Esophagus squamous epithelium (tissue), 5 donors: ENCODE measurements around the gene BLMH. TPM values are rescaled to one million over a fixed set of nuclear protein-coding genes. Genes with fewer than 3 reads are reported as not detected.

ENCODE experiments used
- DNase-seq: peaks from one replicate; lab custom pipeline; 2025; lab: John Stamatoyannopoulos, UW
- H3K27ac ChIP-seq, 4 donors: fragments of 200-600 bp; sonication (generic); one replicate each; pipeline ENCODE4 v1.5.1; 2016 to 2019; ENCODE audit warnings: mild to moderate bottlenecking in 1 of 4
- H3K27me3 ChIP-seq, 4 donors: fragments of 200-600 bp; sonication (generic); 1 replicate in 3 of 4; 2 replicates in 1 of 4; pipeline versions ENCODE4 v1.5.1 to v1.6.0; 2017 to 2021; ENCODE audit warnings: antibody characterized with exemption in 1 of 4
- H3K36me3 ChIP-seq, 3 donors: fragments of 200-600 bp; sonication (generic); one replicate each; pipeline ENCODE4 v1.5.1; 2016 to 2019
- H3K4me1 ChIP-seq, 3 donors: fragments of 200-600 bp; sonication (generic); one replicate each; pipeline ENCODE4 v1.5.1; 2017 to 2019
- H3K4me3 ChIP-seq, 4 donors: fragments of 200-600 bp; sonication (generic); 1 replicate in 3 of 4; 2 replicates in 1 of 4; pipeline ENCODE4 v1.5.1; 2016 to 2019; ENCODE audit warnings: mild to moderate bottlenecking in 2 of 4, moderate library complexity in 1 of 4
- H3K9me3 ChIP-seq, 3 donors: fragments of 200-600 bp; sonication (generic); one replicate each; pipeline ENCODE4 v1.5.1; 2016 to 2019
- CTCF ChIP-seq, 6 experiments: fragments of 450-650 bp in 4 of 6; fragments of 200-600 bp in 2 of 6; sonication (generic) in 2 of 6; IDR thresholded peaks; one replicate each; pipeline ENCODE4 v1.5.1; 2016 to 2019; ENCODE audit warnings: antibody characterized with exemption in 6 of 6, mild to moderate bottlenecking in 4 of 6, moderate library complexity in 4 of 6
- POLR2A ChIP-seq, 4 donors: fragments of 450-650 bp; IDR thresholded peaks; one replicate each; pipeline ENCODE4 v1.6.1; 2017; ENCODE audit warnings: antibody characterized with exemption in 4 of 4, mild to moderate bottlenecking in 4 of 4, moderate library complexity in 3 of 4
- WGBS, 2 donors: methylation state at CpG; one replicate each; pipeline ENCODE4 v1.1.5; 2018; 5-methylcytosine and 5-hydroxymethylcytosine counted together
- intact Hi-C: fragments of 100-400 bp; cut with DNase I; formaldehyde crosslinking; loops from one replicate; pipeline ENCODE4 v1.15.0; 2022
- total RNA-seq, 4 donors: library from RNA; depleted of rRNA; stranded (reverse); fragments of >200 nt; gene quantifications; one replicate each; pipeline ENCODE4 v1.1.0, GENCODE V29; 2016
- donor health status: DM: yes; HTN: yes; CAD: no.

The BLMH gene
- total RNA-seq, 4 donors from 2014 or later: 18.4 to 41.4 (median 28.4) TPM

GRCh38 chr17:30212750-30213149 is 79.0 kb downstream of the BLMH start:
- WGBS, 2 donors: 73 to 94% methylated on average over 4 to 9 of the region's 11 CpGs
- H3K4me3 ChIP-seq: no peak overlapping the region
- H3K4me1 ChIP-seq: no peaks in the 10 kb centered on the region
- H3K36me3 ChIP-seq: peaks cover 0 to 6% (median 0%) of the 10 kb centered on the region in 3 donors
- no peaks in the 10 kb centered on the region for H3K27me3 ChIP-seq
- H3K9me3 ChIP-seq: no peaks in the 10 kb centered on the region
- intact Hi-C loops: no loop called here
- no peak for DNase-seq
- TF ChIP-seq CTCF (IDR thresholded peaks at IDR 0.05) (no peak), POLR2A (IDR thresholded peaks at IDR 0.05) (no peak)
- no peak overlapping the region for H3K27ac ChIP-seq

- TF ChIP-seq CTCF (IDR thresholded peaks at IDR 0.05): no peak
- TF ChIP-seq POLR2A (IDR thresholded peaks at IDR 0.05): no peak
- WGBS, 2 donors: 87 to 96% methylated on average over 5 to 6 of the region's 6 CpGs
- Histone ChIP-seq H3K36me3 (peaks cover 0 to 3% (median 0%) of the 10 kb centered on the region in 3 donors), H3K4me3 (no peak overlapping the region), H3K27ac (no peak overlapping the region), H3K4me1 (no peaks in the 10 kb centered on the region), H3K9me3 (no peaks in the 10 kb centered on the region), H3K27me3 (no peaks in the 10 kb centered on the region)
- intact Hi-C loops: no loop called here
- DNase-seq: no peak
Measured at GRCh38 chr17:30211371-30211770, 80.4 kb downstream of the BLMH start.

- Histone ChIP-seq H3K9me3 (no peaks in the 10 kb centered on the region), H3K36me3 (peaks cover 0 to 3% (median 0%) of the 10 kb centered on the region in 3 donors), H3K4me3 (no peak overlapping the region), H3K27ac (no peak overlapping the region), H3K27me3 (peaks cover 0 to 3% (median 0%) of the 10 kb centered on the region in 4 donors), H3K4me1 (no peaks in the 10 kb centered on the region)
- DNase-seq: no peak
- intact Hi-C loops: no loop called here
- TF ChIP-seq POLR2A (IDR thresholded peaks at IDR 0.05) (no peak), CTCF (IDR thresholded peaks at IDR 0.05) (no peak)
- 83 to 97% methylated on average over 2 to 8 of the region's 10 CpGs for WGBS, 2 donors
Measured at GRCh38 chr17:30210901-30211300, 80.8 kb downstream of the BLMH start.

GRCh38 chr17:30210366-30210765 is 81.4 kb downstream of the BLMH start:
- H3K27me3 ChIP-seq: peaks cover 0 to 8% (median 0%) of the 10 kb centered on the region in 4 donors
- H3K4me3 ChIP-seq: no peak overlapping the region
- H3K27ac ChIP-seq: no peak overlapping the region
- H3K4me1 ChIP-seq: no peaks in the 10 kb centered on the region
- intact Hi-C loops: no loop called here
- no peak for TF ChIP-seq POLR2A (IDR thresholded peaks at IDR 0.05)
- no peak for TF ChIP-seq CTCF (IDR thresholded peaks at IDR 0.05)
- no peaks in the 10 kb centered on the region for H3K9me3 ChIP-seq
- 89 to 100% methylated on average over 1 to 5 of the region's 11 CpGs for WGBS, 2 donors
- H3K36me3 ChIP-seq: peaks cover 0 to 3% (median 0%) of the 10 kb centered on the region in 3 donors
- DNase-seq: no peak

GRCh38 chr17:30209930-30210329 is 81.8 kb downstream of the BLMH start:
- DNase-seq: no peak
- WGBS, 2 donors: 88 to 97% methylated on average over 7 of the region's 7 CpGs
- H3K36me3 ChIP-seq: peaks cover 0 to 3% (median 0%) of the 10 kb centered on the region in 3 donors
- intact Hi-C loops: no loop called here
- TF ChIP-seq CTCF (IDR thresholded peaks at IDR 0.05) (no peak), POLR2A (IDR thresholded peaks at IDR 0.05) (no peak)
- H3K9me3 ChIP-seq: no peaks in the 10 kb centered on the region
- peaks cover 0 to 12% (median 0%) of the 10 kb centered on the region in 4 donors for H3K27me3 ChIP-seq
- H3K4me1 ChIP-seq: no peaks in the 10 kb centered on the region
- H3K27ac ChIP-seq: no peak overlapping the region
- no peak overlapping the region for H3K4me3 ChIP-seq
